Head of caudate nucleus (tissue), 42 donors: ENCODE results near the gene SHISAL1.
A peak's percentile ranks its signal among the peaks of the same experiment; 100 is the strongest.

Experiments
- DNase-seq, 42 donors: peaks; one replicate each; pipeline versions ENCODE4 v3.0.0 to v3.0.0-alpha.2; 2020 to 2021; ENCODE audit warnings: mixed read lengths in 7 of 42
- intact Hi-C: fragments of 100-400 bp; cut with DNase I; formaldehyde crosslinking; loops from one replicate; pipeline ENCODE4 v1.15.0; 2022

SHISAL1 gene

GRCh38 chr22:44289414-44290171, 23.2 kb downstream of the SHISAL1 start:
- no peak for DNase-seq
- intact Hi-C loops: no loop called here

- intact Hi-C loops: no loop called here
- DNase-seq: no peak
These were observed 23.8 kb downstream of the SHISAL1 start for GRCh38 chr22:44288913-44289312.

GRCh38 chr22:44287741-44288140, 25.0 kb downstream of the SHISAL1 start:
- intact Hi-C loops: no loop called here
- peak in 13 of 42 donors; percentile 16 to 44 (median 28) for DNase-seq

- no peak for DNase-seq
- intact Hi-C loops: no loop called here
These were observed 25.5 kb downstream of the SHISAL1 start for GRCh38 chr22:44287121-44287693.

- DNase-seq: peak in 36 of 42 donors; percentile 9 to 77 (median 40)
- intact Hi-C loops: no loop called here
These were observed 26.1 kb downstream of the SHISAL1 start for GRCh38 chr22:44286646-44287045.

GRCh38 chr22:44284711-44285110, 28.0 kb downstream of the SHISAL1 start:
- DNase-seq: no peak
- intact Hi-C loops: no loop called here

GRCh38 chr22:44281768-44282637, 30.7 kb downstream of the SHISAL1 start:
- no peak for DNase-seq
- intact Hi-C loops: no loop called here

- DNase-seq: no peak
- intact Hi-C loops: no loop called here
These were observed 32.0 kb downstream of the SHISAL1 start for GRCh38 chr22:44280665-44281188.

- intact Hi-C loops: no loop called here
- DNase-seq: no peak
These were observed 33.7 kb downstream of the SHISAL1 start for GRCh38 chr22:44279069-44279360.

GRCh38 chr22:44278243-44279068, 34.3 kb downstream of the SHISAL1 start:
- intact Hi-C loops: no loop called here
- no peak for DNase-seq

GRCh38 chr22:44277386-44278135, 35.2 kb downstream of the SHISAL1 start:
- DNase-seq: no peak
- intact Hi-C loops: no loop called here

- no peak for DNase-seq
- intact Hi-C loops: no loop called here
These were observed 35.9 kb downstream of the SHISAL1 start for GRCh38 chr22:44276706-44277356.

GRCh38 chr22:44276041-44276440, 36.7 kb downstream of the SHISAL1 start:
- intact Hi-C loops: no loop called here
- peak in 1 of 42 donors; percentile 3 for DNase-seq

- intact Hi-C loops: no loop called here
- DNase-seq: peak in 1 of 42 donors; percentile 21
These were observed 37.1 kb downstream of the SHISAL1 start for GRCh38 chr22:44275631-44275995.

- intact Hi-C loops: no loop called here
- no peak for DNase-seq
These were observed 37.7 kb downstream of the SHISAL1 start for GRCh38 chr22:44274918-44275630.

GRCh38 chr22:44273175-44273574, 39.6 kb downstream of the SHISAL1 start:
- intact Hi-C loops: no loop called here

GRCh38 chr22:44272401-44272771, 40.4 kb downstream of the SHISAL1 start:
- DNase-seq: peak in 5 of 42 donors; percentile 8 to 37 (median 23)
- intact Hi-C loops: no loop called here

More at GRCh38 chr22:44273175-44273574, 39.6 kb downstream of the SHISAL1 start:
- DNase-seq: peak in 1 of 42 donors; percentile 0
